Activated CD4-positive, alpha-beta T cell treated with anti-CD3 and anti-CD28 coated beads, Interleukin-2, amount 10 ng/mL, durations not matched to agents 24 days and 14 days (primary cell): Measurements from ENCODE around the gene CCDC30. TPM values are rescaled to one million over a fixed set of nuclear protein-coding genes. Genes with fewer than 3 reads are reported as not detected.
A peak's percentile ranks its signal among the peaks of the same experiment; 100 is the strongest.

Experiments
- DNase-seq: peaks from one replicate; pipeline ENCODE4 v3.0.0; 2022
- H3K27ac Mint-ChIP-seq: one replicate; pipeline ENCODE4 v1.8.0; 2022; ENCODE audit warnings: mild to moderate bottlenecking, mixed read lengths
- H3K27me3 Mint-ChIP-seq: one replicate; pipeline ENCODE4 v1.8.0; 2022; ENCODE audit warnings: mixed read lengths
- H3K36me3 Mint-ChIP-seq: one replicate; pipeline ENCODE4 v1.8.0; 2022; ENCODE audit warnings: low read depth, mild to moderate bottlenecking, mixed read lengths
- H3K4me1 Mint-ChIP-seq: one replicate; pipeline ENCODE4 v1.8.0; 2021; ENCODE audit warnings: mixed read lengths
- H3K4me3 Mint-ChIP-seq: one replicate; pipeline ENCODE4 v1.8.0; 2022; ENCODE audit warnings: mild to moderate bottlenecking, moderate library complexity, mixed read lengths
- H3K9me3 Mint-ChIP-seq: one replicate; pipeline ENCODE4 v1.8.0; 2021; ENCODE audit warnings: mixed read lengths
- intact Hi-C: fragments of 100-400 bp; cut with micrococcal nuclease; formaldehyde crosslinking; loops from one replicate; pipeline ENCODE4 v1.15.1; 2023
- total RNA-seq: library from RNA; stranded (reverse); gene quantifications from 2 replicates; pipeline ENCODE4 v1.2.3, GENCODE V29; 2022

CCDC30 gene
- total RNA-seq, 1 donor from 2014 or later: 0.68 TPM

GRCh38 chr1:42430286-42431135 is 32.6 kb upstream of the CCDC30 start:
- DNase-seq: no peak
- peaks cover 2% of the 10 kb centered on the region for H3K4me1 Mint-ChIP-seq
- no peaks in the 10 kb centered on the region for H3K9me3 Mint-ChIP-seq
- H3K4me3 Mint-ChIP-seq: no peak overlapping the region
- H3K36me3 Mint-ChIP-seq: no peaks in the 10 kb centered on the region
- H3K27ac Mint-ChIP-seq: no peak overlapping the region
- H3K27me3 Mint-ChIP-seq: peaks cover 4% of the 10 kb centered on the region
- intact Hi-C loops: no loop called here

GRCh38 chr1:42431514-42431913 is 31.6 kb upstream of the CCDC30 start:
- Mint-ChIP-seq H3K4me3 (no peak overlapping the region), H3K27ac (no peak overlapping the region), H3K4me1 (peaks cover 2% of the 10 kb centered on the region), H3K36me3 (no peaks in the 10 kb centered on the region), H3K9me3 (no peaks in the 10 kb centered on the region), H3K27me3 (peaks cover 6% of the 10 kb centered on the region)
- intact Hi-C loops: no loop called here
- no peak for DNase-seq

GRCh38 chr1:42432714-42433113 is 30.4 kb upstream of the CCDC30 start:
- no peaks in the 10 kb centered on the region for H3K4me1 Mint-ChIP-seq
- DNase-seq: no peak
- H3K27ac Mint-ChIP-seq: no peak overlapping the region
- peaks cover 6% of the 10 kb centered on the region for H3K27me3 Mint-ChIP-seq
- H3K4me3 Mint-ChIP-seq: no peak overlapping the region
- intact Hi-C loops: no loop called here
- H3K9me3 Mint-ChIP-seq: no peaks in the 10 kb centered on the region
- no peaks in the 10 kb centered on the region for H3K36me3 Mint-ChIP-seq

GRCh38 chr1:42433369-42433768 is 29.7 kb upstream of the CCDC30 start:
- H3K27me3 Mint-ChIP-seq: peaks cover 6% of the 10 kb centered on the region
- no peak overlapping the region for H3K27ac Mint-ChIP-seq
- no peak overlapping the region for H3K4me3 Mint-ChIP-seq
- H3K9me3 Mint-ChIP-seq: no peaks in the 10 kb centered on the region
- no peak for DNase-seq
- no peaks in the 10 kb centered on the region for H3K4me1 Mint-ChIP-seq
- H3K36me3 Mint-ChIP-seq: no peaks in the 10 kb centered on the region
- intact Hi-C loops: no loop called here

- intact Hi-C loops: no loop called here
- Mint-ChIP-seq H3K27ac (no peak overlapping the region), H3K36me3 (no peaks in the 10 kb centered on the region)
These were observed 28.7 kb upstream of the CCDC30 start for GRCh38 chr1:42434340-42434739.

GRCh38 chr1:42439940-42440339 is 23.1 kb upstream of the CCDC30 start:
- Mint-ChIP-seq H3K27me3 (peaks cover 2% of the 10 kb centered on the region), H3K9me3 (no peaks in the 10 kb centered on the region), H3K4me1 (no peaks in the 10 kb centered on the region), H3K27ac (no peak overlapping the region), H3K36me3 (no peaks in the 10 kb centered on the region), H3K4me3 (no peak overlapping the region)
- no peak for DNase-seq
- intact Hi-C loops: no loop called here

More at GRCh38 chr1:42434340-42434739, 28.7 kb upstream of the CCDC30 start:
- DNase-seq: no peak
- no peak overlapping the region for H3K4me3 Mint-ChIP-seq
- H3K9me3 Mint-ChIP-seq: no peaks in the 10 kb centered on the region
- H3K27me3 Mint-ChIP-seq: peaks cover 6% of the 10 kb centered on the region
- no peaks in the 10 kb centered on the region for H3K4me1 Mint-ChIP-seq

GRCh38 chr1:42442662-42443061 is 20.4 kb upstream of the CCDC30 start:
- Mint-ChIP-seq H3K4me1 (no peaks in the 10 kb centered on the region), H3K4me3 (no peak overlapping the region), H3K27me3 (no peaks in the 10 kb centered on the region), H3K9me3 (no peaks in the 10 kb centered on the region), H3K36me3 (no peaks in the 10 kb centered on the region), H3K27ac (no peak overlapping the region)
- DNase-seq: no peak
- intact Hi-C loops: no loop called here

GRCh38 chr1:42449256-42449655 is 13.8 kb upstream of the CCDC30 start:
- intact Hi-C loops: no loop called here
- no peak for DNase-seq
- Mint-ChIP-seq H3K4me1 (peaks cover 6% of the 10 kb centered on the region), H3K27ac (no peak overlapping the region), H3K4me3 (no peak overlapping the region), H3K9me3 (no peaks in the 10 kb centered on the region), H3K27me3 (peaks cover 5% of the 10 kb centered on the region), H3K36me3 (no peaks in the 10 kb centered on the region)

GRCh38 chr1:42450061-42450460 is 13.0 kb upstream of the CCDC30 start:
- H3K4me1 Mint-ChIP-seq: peaks cover 7% of the 10 kb centered on the region
- intact Hi-C loops: loop anchor here (5.0 to 10.0 kb wide), 2 partner anchors 58 to 475 kb away; no protein-coding TSS in a partner anchor
- H3K36me3 Mint-ChIP-seq: no peaks in the 10 kb centered on the region
- peaks cover 5% of the 10 kb centered on the region for H3K27me3 Mint-ChIP-seq
- no peak for DNase-seq
- no peak overlapping the region for H3K4me3 Mint-ChIP-seq
- no peak overlapping the region for H3K27ac Mint-ChIP-seq
- no peaks in the 10 kb centered on the region for H3K9me3 Mint-ChIP-seq

GRCh38 chr1:42453386-42453785 is 9.7 kb upstream of the CCDC30 start:
- DNase-seq: no peak
- H3K27ac Mint-ChIP-seq: no peak overlapping the region
- peaks cover 5% of the 10 kb centered on the region for H3K27me3 Mint-ChIP-seq
- intact Hi-C loops: loop anchor here (5.0 to 10.0 kb wide), 2 partner anchors 61 to 471 kb away; no protein-coding TSS in a partner anchor
- H3K4me3 Mint-ChIP-seq: no peak overlapping the region
- no peaks in the 10 kb centered on the region for H3K9me3 Mint-ChIP-seq
- peaks cover 12% of the 10 kb centered on the region for H3K36me3 Mint-ChIP-seq
- H3K4me1 Mint-ChIP-seq: peaks cover 26% of the 10 kb centered on the region

- DNase-seq: no peak
- no peak overlapping the region for H3K4me3 Mint-ChIP-seq
- H3K27me3 Mint-ChIP-seq: peaks cover 5% of the 10 kb centered on the region
- H3K36me3 Mint-ChIP-seq: peaks cover 18% of the 10 kb centered on the region
- intact Hi-C loops: loop anchor here (5.0 to 10.0 kb wide), 2 partner anchors 62 to 470 kb away; no protein-coding TSS in a partner anchor
- H3K4me1 Mint-ChIP-seq: peaks cover 26% of the 10 kb centered on the region
- no peak overlapping the region for H3K27ac Mint-ChIP-seq
- H3K9me3 Mint-ChIP-seq: no peaks in the 10 kb centered on the region
These were observed 8.7 kb upstream of the CCDC30 start for GRCh38 chr1:42454403-42454802.

GRCh38 chr1:42456010-42456753 is 6.9 kb upstream of the CCDC30 start, which contains the start of the genes PPCS and ZMYND12:
TSS of gene PPCS (plus strand) at chr1:42456543. CDS start at chr1:42456566, 23 bp downstream.
TSS of gene ZMYND12 (minus strand) at chr1:42456022. CDS start at chr1:42455997, 25 bp downstream.
- Mint-ChIP-seq H3K36me3 (peaks cover 34% of the 10 kb centered on the region), H3K4me1 (peaks cover 23% of the 10 kb centered on the region)
- intact Hi-C loops: loop anchor here (1.0 to 10.0 kb wide), 3 partner anchors 121 to 469 kb away; partner anchors contain the start of genes FOXJ3 and PPIH

GRCh38 chr1:42456754-42457089 is 6.4 kb upstream of the CCDC30 start:
- Mint-ChIP-seq H3K4me1 (peaks cover 25% of the 10 kb centered on the region), H3K4me3 (peak overlapping the region; percentile 93), H3K9me3 (no peaks in the 10 kb centered on the region), H3K27ac (peak overlapping the region; percentile 98), H3K27me3 (peaks cover 2% of the 10 kb centered on the region), H3K36me3 (peaks cover 36% of the 10 kb centered on the region)
- DNase-seq: peak; percentile 90
- intact Hi-C loops: loop anchor here (1.0 to 10.0 kb wide), 3 partner anchors 121 to 468 kb away; partner anchors contain the start of genes FOXJ3 and PPIH

More at GRCh38 chr1:42456010-42456753, 6.9 kb upstream of the CCDC30 start, which contains the start of the genes PPCS and ZMYND12:
- Mint-ChIP-seq H3K4me3 (peak within 1 kb of the TSS; percentile 93), H3K9me3 (no peaks in the 10 kb centered on the region), H3K27ac (peak within 1 kb of the TSS; percentile 98), H3K27me3 (peaks cover 3% of the 10 kb centered on the region)
- peak; percentile 97 for DNase-seq
